Vagina (tissue), 2 donors: ENCODE results near the gene CAPN13.

Experiments used
- POLR2A ChIP-seq, 2 donors: fragments of 450-650 bp; IDR thresholded peaks; one replicate each; pipeline ENCODE4 v1.6.1; 2017; ENCODE audit warnings: antibody characterized with exemption in 2 of 2, mild to moderate bottlenecking in 2 of 2, moderate library complexity in 2 of 2
- POLR2AphosphoS5 ChIP-seq, 2 donors: sonication (generic); formaldehyde crosslinking; IDR thresholded peaks; one replicate each; pipeline ENCODE4 v1.9.0; 2017; ENCODE audit warnings: antibody characterized with exemption in 2 of 2, mild to moderate bottlenecking in 2 of 2, low read depth in 1 of 2; ENCODE audit not compliant: insufficient read depth in 1 of 2
- TF ChIP-seq, protein P1 (sequence below), 3 experiments: fragments of 450-650 bp in 2 of 3; fragments of 200-600 bp in 1 of 3; sonication (generic) in 1 of 3; IDR thresholded peaks; one replicate each; pipeline ENCODE4 v1.5.1; 2017 to 2019; ENCODE audit warnings: antibody characterized with exemption in 3 of 3, mild to moderate bottlenecking in 2 of 3, moderate library complexity in 2 of 3

DNA sequence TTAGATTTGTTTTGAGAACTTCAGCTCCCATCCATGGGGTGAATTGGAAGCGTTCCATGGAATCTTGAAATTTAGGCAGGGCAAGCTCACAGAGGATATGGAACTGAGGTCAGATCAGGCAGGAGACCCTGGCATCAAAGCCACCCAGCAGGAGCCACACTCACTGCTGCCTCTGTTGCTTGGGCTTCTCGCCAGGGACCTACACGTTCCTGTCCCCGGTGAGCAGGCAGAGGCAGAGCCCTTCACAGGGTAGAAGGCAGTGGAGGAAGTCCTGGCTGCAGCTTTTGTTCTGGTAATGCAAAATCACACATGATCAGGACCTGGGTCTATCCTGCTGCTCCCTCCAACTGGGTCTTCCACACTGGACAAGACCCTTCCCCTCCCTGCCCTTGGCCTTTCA, 42.1 kb downstream of the CAPN13 start:
- TF ChIP-seq, protein P1, sequence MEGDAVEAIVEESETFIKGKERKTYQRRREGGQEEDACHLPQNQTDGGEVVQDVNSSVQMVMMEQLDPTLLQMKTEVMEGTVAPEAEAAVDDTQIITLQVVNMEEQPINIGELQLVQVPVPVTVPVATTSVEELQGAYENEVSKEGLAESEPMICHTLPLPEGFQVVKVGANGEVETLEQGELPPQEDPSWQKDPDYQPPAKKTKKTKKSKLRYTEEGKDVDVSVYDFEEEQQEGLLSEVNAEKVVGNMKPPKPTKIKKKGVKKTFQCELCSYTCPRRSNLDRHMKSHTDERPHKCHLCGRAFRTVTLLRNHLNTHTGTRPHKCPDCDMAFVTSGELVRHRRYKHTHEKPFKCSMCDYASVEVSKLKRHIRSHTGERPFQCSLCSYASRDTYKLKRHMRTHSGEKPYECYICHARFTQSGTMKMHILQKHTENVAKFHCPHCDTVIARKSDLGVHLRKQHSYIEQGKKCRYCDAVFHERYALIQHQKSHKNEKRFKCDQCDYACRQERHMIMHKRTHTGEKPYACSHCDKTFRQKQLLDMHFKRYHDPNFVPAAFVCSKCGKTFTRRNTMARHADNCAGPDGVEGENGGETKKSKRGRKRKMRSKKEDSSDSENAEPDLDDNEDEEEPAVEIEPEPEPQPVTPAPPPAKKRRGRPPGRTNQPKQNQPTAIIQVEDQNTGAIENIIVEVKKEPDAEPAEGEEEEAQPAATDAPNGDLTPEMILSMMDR (IDR thresholded peaks at IDR 0.05) = no peak
- TF ChIP-seq POLR2A (IDR thresholded peaks at IDR 0.05) (no peak), POLR2AphosphoS5 (IDR thresholded peaks at IDR 0.05; ENCODE audit: insufficient read depth in 1 of 2, low read depth in 1 of 2) (no peak)
